Measurements from ENCODE around the gene ACLY. TPM values are rescaled to one million over a fixed set of nuclear protein-coding genes. Genes with fewer than 3 reads are reported as not detected.

ACLY gene
- total RNA-seq, 1 experiment from 2014 or later: 226 TPM

DNA sequence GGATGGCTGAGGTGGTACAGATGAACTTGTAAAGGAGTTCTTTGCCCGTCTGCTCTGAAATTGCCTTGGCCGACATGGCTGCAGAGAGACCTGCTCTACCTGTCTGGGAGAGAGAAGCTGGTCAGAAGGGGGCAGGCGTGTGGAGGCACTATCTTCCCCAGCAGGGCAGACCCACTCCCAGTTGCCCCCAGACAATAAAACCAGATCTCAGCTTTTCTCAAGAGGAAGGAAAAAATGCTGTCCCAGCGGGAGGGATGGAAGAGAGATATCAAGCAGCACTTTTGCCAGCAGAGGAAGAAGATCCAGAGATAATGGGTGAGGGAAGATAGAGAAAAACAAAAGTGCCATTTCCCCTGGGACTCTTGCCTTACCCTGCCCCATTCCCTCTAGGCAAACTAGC lies 5.0 kb downstream of the ACLY start:
- DNase-seq (ENCODE audit: low read depth): no peak

DNA sequence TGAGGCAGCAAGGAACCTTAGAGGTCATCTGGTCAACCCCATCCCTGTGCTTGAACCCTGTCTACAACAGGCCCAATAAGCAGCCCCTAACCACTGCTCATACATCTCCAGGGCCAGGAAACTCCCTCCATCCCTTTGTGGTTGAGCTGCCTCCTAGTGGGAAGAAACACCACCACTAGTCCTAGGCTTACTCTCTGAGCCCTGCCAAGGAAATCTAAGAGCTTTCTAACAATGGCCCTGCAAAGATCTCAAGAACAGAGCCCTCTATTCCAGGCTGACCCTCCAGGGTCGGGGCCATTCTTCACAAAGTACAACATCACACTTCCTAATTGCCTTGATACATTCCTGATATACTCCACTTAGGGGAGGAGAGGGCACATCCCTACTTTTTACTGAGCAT lies 5.8 kb downstream of the ACLY start:
- DNase-seq (ENCODE audit: low read depth): no peak

DNA sequence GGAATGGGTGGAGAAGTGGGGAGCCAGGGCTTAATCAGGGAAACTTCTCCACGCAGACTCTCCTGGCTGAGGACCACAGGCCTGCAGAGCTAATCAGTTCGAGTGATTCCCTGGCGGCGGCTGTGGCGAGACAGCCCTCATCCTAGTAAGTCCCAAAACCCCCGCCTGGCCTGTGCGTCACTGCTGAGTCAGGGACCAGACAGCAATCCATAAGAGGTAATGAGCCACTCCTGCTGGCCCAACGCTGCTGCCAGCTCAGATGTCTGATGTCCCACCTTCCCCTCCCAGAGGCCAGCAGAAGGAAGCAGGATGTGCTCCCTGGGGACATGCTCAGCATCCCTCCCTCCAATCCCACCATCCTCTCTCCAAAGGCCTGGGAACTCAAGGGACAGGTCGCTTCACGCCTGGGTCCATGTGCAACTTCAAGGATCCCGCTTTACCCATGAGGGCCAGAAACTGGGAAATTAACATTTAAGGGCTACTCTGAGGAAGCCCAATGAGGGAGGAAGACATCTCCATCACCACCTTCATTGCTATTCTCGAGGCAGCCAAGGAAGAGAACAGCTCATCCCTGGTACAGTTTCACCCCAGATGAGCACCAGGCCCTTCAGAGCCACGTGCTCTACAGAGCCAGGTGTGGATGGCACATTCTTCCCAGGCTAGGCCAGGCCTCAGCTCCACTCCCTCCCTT lies 7.9 kb downstream of the ACLY start:
- DNase-seq (ENCODE audit: low read depth): peak; percentile 98

DNA sequence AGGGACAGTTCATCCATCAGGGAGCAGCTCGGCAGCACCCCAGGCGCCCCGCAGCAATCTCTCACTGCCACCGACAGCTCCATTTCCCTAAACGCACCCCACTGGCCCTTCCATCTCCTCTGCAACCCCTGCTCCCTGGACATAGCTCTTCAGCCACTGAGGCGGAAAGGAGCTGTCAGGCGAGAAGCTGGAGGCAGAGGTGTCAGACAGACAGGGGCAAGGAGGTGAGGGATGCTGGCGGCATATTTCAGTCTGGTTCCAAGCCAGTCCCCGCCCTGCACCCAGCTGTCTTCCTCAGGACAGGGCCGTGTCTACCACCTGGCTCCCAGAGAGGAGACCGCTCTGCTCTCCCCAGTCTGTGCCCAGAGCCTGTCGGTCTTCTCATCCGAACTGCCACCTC lies 9.7 kb downstream of the ACLY start:
- DNase-seq (ENCODE audit: low read depth): no peak

DNA sequence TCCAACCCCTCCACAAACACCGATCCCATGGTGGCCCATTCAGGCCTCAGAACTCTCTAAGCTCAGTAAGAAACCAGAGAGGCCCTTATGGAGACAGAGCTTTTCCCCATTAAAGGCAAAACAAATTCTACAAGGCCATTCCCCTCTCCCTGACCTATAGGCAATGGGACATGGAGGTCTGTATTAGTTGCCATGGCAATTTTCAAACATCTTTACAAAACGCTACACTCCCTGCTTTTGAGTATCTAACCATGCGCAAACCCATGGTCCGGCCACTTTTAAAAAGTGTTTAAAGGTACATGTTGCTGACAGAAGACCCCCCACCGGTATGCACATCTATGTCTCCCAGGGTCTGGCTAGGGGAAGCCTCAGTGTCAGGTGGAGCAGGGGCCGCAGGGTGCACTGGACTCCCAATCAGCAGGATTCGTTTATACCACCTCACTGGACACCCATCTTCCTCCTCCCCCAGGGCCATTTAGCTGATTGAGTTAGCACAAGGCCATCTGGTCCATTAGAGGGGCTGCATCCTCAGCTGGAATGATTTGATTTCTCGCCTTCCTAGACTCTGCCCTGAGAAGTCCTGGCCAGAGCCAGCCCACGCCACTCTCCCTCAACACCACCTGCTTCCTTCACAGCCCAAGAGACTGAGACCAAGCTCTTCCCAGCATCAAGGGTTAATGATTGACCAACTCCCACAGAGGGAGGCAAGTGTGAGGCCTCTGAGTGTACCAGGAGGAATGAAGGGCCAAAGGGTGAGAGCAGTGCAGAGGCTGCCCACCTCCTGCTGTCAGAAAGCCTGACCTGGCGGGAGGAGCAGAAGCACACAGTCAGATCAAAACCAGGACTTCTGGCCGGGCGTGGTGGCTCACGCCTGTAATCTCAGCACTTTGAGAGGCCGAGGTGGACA lies 10.9 kb downstream of the ACLY start:
- no peak for DNase-seq (ENCODE audit: low read depth)

DNA sequence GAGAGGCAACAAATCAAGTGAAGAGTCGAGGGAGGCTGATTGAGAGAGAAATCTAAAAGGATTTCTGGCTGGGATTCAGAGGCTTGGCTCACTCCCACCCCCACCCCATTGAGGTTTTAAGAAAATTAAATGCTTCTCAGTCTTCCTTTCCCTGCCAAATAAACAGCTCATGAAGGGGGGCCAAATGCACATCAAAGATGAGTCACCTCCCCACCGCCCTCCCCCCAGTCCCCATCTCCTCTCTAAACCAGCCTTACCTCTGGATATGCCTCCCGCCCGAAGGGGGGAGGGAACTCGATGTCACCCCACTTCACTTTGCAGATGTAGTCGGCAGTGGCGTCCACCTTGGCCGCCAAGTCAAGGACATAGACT lies 11.6 kb downstream of the ACLY start:
- DNase-seq (ENCODE audit: low read depth): peak; percentile 62

DNA sequence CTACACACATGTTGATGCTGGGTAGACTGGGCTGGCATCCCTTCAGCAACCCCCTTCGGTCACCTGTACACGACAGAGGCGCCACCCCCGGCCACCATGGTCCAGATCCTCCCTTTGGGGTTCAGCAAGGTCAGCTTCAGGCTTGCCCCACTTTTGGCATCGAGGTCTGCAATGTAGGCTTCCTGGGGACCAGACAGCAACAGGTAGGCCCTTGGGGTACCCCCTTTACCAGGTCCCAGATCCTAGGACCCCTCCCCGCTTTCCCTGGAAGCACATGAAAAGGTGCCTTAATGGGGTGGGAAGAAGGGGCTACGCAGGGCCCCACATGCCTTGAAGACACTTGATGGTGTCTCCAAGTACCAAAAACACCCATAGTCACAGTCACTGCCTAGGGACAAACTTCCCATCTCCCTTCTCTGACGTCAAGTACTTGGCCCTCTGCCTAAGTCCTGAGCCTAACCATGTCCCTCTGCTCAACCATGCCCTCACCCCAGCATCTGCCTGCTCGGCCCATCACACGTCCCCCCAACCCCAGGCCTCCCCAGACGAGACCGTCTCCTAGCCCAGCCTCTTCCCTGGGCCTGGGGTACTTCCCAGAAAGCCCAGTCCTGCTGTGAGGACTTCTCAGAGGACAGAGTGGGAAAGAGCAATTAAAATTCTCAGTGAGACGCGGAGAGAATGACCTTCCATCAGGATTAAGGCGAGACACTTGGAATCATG lies 12.1 kb downstream of the ACLY start:
- no peak for DNase-seq (ENCODE audit: low read depth)

DNA sequence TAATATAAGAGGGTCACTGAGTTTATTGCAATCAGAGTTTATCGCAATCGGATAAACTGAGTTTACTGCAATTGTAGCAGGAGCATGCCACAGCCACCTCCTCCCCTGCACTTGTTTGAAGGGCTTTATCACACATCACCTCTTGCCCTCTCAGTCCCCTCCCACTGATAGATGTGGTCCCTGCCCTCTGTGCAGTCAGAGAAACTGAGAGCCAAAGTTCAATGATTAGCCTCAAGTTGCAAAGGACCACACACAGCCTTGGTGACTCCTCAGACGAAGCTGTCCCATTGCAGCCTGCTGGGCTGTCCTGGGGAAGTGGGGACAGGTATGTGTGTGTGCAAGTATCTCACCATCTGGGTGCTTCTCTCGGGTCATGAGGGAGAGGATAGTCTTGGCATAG lies 13.6 kb downstream of the ACLY start:
- no peak for DNase-seq (ENCODE audit: low read depth)

DNA sequence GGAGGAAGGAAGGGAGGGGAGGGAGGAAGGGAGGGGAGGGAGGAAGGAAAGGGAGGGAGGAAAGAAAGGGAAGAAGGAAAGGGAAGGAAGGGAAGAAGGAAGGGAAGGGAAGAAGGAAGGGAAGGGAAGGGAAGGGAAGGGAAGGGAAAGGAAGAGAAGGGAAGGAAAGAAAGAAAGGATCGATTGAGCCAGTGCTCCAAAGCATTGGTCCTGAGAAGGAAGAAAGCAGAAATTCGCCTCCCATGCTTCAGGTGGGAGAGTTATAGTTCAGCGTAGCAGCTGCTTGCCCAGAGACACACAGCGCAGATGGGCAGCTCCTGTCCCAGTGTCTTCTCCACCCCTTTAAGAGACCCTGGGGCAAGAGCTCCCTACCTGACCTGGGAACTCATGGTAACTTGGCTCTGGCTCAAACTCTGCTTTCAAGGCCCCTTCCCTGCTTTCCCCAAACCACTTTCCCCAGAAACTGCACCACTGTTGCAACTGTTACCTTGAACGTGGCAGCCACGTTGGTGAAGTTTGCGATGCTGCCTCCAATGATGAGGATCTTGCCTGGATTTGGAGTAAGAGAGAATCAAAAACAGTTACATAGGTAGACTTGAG lies 14.4 kb downstream of the ACLY start:
- DNase-seq (ENCODE audit: low read depth): no peak

DNA sequence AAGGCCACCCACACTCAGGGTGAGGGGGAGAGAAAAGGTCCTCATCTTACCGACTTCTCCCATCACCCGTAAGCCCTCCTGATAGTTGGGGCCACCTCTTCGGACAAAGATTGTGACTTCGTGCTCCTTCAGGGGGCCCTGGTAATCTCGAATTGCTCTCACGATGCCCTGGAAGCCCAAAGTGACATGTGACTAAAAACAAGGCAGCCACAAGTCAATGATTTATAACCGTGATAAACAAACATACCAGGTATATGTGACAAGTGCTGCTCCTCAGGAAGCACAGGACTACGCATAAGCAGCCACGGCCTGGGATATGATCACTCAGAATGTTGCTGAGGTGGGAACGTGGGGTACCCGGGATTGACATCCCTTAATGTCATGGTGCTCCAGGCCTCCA lies 17.1 kb downstream of the ACLY start:
- DNase-seq (ENCODE audit: low read depth): no peak

DNA sequence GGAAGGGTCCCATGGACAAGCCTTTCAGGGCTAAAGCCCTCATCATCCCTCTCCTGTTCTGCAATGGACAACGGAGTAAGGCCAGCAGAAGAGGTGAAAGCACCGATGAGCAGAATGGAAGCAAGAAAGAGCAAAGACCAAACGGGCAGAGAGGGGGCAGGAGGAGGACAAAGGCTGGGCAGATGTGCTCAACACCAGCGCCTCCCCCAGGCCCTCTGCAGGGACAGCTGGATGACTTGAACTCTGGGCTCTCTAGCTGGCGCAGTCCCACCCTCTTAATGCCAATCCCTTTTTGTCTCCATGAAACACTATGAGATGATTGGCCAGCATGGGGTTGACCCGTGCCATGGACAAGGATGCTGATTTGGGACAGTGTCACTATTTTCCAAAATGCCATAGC lies 22.0 kb downstream of the ACLY start:
- no peak for DNase-seq (ENCODE audit: low read depth)

DNA sequence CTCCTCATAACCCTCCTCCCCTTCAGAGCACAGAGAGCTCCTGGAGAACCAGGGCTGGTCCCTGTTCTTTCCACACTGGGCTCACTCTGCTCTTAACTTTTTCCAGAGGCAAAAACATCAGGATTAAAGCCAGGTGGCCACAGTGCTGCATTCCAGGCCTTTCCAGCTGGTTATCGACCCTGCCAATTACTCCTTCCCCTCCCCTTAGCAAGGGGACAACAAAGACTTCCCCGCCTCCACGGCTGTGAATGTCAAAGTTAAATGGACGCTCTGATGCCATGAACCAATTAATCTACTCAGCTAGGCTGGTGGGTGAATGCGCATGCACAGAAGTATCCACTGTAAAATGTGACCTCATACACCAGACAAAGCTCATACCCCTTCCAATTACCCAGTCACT lies 23.1 kb downstream of the ACLY start:
- no peak for DNase-seq (ENCODE audit: low read depth)

DNA sequence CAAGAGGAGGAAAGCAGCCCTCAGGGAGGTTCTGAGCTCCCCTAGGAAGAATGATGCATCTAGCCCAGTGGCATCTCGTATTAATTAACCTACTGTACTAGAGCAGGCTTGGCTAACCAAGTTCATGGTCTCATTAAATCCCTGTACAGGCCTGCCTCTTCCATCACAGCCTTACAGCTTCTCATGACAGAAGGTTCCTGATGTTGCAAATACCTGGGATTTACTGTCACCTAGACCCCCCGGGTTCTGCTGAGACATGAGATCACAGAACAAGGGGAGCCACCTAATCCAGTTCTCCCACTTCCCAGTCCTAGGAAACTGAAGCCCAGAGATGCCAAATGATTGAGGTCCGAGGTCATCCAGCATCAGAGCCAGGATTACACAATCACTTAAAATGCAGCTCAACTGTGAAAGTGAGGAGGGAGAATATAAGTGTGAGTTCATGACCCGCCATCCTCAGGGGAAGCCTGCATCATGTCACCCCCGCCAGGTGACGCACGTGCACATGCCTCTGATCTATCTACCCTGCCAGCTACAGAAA lies 23.9 kb downstream of the ACLY start:
- DNase-seq (ENCODE audit: low read depth): peak; percentile 41

DNA sequence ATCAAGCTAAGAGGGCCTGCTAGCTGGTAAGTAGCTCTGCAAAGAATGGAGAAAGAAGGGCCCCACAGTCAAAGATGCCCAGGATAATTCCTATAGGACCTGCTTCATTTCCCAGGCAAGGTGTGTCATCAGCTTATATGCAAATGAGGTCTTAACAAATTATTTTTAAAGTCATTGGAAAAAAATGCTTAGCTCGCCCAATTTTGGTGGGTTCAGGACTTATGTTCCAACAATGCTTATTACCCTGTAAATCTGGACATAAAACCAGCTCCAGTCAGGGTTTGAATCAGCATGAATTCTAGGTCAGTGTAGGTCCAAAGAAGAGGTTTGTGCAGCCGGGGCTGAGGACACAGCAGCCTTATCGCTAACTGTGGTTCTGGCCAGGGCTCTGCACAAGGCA lies 25.4 kb downstream of the ACLY start:
- DNase-seq (ENCODE audit: low read depth): no peak

DNA sequence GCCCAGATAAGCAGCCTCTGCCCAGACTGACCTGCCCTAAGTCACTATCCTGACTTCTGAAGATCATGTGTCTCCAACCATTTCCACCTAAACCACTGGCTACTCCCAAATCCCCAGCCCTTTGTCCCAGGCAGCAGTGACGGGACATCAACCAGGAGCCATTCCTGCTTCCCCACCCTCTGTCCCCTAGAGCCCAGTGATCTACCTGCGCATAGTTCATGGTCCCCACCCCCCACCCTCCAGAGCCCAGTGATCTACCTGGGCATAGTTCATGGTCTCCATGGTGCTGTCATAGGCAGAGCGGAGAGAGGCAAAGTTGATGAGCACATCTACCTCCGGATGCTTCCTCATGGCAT lies 26.8 kb downstream of the ACLY start:
- no peak for DNase-seq (ENCODE audit: low read depth)

DNA sequence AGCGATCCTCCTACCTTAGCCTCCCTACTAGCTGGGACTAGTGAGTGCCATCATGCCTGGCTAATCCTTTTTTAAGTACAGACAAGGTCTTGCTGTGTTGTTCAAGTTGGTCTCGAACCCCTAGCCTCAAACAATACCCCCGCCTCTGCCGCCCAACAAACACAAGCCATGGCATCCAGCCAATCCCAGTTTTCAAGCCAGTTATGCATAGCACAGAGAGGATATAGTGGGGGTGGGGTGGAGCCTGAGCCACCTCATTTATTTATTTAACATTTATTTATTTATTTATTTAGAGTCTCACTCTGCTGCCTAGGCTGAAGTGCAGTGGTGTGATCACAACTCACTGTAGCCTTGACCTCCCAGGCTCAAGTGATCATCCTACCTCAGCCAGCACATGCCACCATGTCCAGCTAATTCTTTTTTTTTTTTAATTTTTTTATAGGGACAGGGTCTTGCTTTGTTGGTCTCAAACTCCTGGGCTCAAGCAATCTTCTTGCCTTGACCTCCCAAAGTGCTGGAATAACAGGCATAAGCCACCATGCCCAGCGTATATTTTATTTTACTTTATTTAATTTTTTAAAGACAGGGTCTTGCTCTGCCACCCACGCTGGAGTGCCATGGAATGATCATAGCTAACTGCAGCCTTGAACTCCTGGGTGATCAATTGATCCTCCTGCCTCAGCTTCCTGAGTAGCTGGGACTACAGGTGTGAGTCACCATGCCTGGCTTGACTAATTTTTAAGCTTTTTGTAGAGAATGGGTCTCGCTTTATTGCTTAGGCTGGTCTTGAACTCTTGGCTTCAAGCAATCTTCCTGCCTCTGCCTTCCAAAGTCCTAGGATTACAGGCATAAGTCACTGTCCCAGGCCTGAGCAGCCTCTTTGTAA lies 27.4 kb downstream of the ACLY start:
- no peak for DNase-seq (ENCODE audit: low read depth)

DNA sequence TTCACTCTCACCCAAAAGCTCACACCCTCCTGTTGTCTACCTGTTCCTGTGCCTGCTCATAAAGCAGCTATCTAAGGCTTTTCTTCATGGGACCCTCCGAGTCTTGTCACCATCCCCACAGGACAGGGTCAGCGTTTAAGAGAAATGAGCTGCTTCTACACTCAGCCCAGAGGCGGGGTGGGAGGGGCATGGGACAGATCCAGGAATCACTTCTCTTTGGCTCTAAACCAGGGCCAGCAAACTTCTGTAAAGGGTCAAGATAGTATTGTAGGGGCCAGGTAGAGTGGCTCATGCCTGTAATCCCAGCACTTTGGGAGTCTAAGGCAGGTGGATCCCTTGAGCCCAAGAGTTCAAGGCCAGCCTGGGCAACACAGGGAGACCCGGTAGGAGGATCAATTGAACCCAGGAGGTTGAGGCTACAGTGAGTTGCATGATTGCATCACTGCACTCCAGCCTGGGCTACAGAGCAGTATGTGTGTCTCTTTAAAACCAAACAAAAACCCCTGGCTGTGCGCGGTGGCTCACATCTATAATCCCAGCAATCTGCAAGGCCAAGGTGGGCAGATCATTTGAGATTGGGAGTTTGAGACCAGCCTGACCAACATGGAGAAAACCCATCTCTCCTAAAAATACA lies 30.3 kb downstream of the ACLY start:
- DNase-seq (ENCODE audit: low read depth): no peak

DNA sequence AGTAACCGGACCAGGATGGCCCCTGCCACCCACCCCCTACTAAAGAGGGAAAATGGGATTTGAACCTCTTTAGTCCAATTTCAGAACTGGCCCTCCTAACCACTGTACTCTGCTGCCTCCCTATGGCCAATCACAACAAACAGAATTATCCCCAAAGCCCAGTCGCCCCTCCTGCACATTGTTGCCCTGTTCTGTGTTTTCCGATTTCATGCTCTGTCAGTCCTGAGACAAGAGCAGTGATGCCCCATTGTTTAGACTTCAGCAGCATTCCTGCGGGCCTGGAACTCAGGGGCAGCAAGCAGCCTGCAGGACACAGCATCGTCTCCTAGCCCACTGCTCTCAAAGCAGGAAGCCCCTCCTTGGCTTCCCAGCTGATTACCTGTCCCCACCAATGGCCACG lies 33.0 kb downstream of the ACLY start:
- no peak for DNase-seq (ENCODE audit: low read depth)

DNA sequence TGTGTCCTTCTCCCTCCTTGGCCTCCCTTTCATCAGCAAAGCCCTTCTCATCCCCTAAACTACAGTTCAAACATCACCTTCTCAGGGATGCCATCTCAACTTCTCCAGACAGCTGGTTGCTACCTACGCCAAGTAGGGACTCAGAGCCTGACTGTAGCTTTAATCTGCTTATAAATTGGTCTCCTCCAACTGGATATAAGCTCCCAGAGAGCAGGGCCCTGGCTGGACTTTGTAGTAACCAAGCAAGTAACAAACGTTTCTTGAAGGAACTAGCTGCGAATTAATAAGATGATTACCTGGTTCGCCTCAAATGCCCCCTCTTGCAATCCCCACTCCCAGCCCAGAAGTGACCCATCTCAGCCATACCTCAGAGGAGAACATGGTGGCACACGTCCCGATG lies 36.0 kb downstream of the ACLY start:
- DNase-seq (ENCODE audit: low read depth): no peak

DNA sequence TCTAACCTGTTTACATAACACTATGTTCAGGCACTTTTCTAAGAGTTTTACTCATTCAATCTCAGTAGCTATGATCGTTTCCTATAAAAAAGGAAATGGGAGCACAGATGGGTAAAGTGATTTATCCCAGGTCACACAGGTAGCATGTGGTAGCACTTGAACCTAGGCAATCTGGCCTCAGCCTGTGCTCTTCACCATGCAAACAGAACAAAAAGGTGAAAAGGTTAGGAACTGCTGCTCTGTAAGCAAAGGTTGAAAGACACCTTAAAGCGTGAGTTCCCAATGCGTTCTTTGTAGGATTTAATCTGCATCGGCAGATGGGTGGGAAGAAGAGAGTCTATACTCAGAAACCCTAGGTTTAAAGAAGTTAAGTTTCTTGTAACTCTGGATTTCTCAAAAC lies 38.6 kb downstream of the ACLY start:
- no peak for DNase-seq (ENCODE audit: low read depth)
